H9 (cell line): Measurements from ENCODE around the gene NAA16. TPM values are rescaled to one million over a fixed set of nuclear protein-coding genes. Genes with fewer than 3 reads are reported as not detected.

Source experiments
- DNase-seq: peaks from one replicate; pipeline ENCODE4 v3.0.0-alpha.2; 2017
- H2AFZ ChIP-seq: one replicate; pipeline ENCODE4 v1.6.1; 2013; ENCODE audit warnings: mild to moderate bottlenecking, low read length, control low read depth, moderate library complexity
- H2AK5ac ChIP-seq: 2 replicates; pipeline ENCODE4 v1.6.1; 2013; ENCODE audit warnings: low read length, control low read depth, mixed read lengths; ENCODE audit not compliant: insufficient read length
- H2BK120ac ChIP-seq: one replicate; pipeline ENCODE4 v1.6.1; 2013; ENCODE audit warnings: low read depth, mild to moderate bottlenecking, low read length, control low read depth, inconsistent platforms; ENCODE audit not compliant: poor library complexity, severe bottlenecking
- H2BK12ac ChIP-seq: 2 replicates; pipeline ENCODE4 v1.6.1; 2013; ENCODE audit warnings: low read length, control low read depth, mixed read lengths, low read depth; ENCODE audit not compliant: insufficient read length
- H2BK15ac ChIP-seq: 2 replicates; pipeline ENCODE4 v1.6.1; 2013; ENCODE audit warnings: low read depth, low read length, control low read depth
- H2BK20ac ChIP-seq: one replicate; pipeline ENCODE4 v1.6.1; 2013; ENCODE audit warnings: low read depth, mild to moderate bottlenecking, low read length, control low read depth, inconsistent platforms; ENCODE audit not compliant: poor library complexity, severe bottlenecking
- H2BK5ac ChIP-seq: 2 replicates; pipeline ENCODE4 v1.6.1; 2013; ENCODE audit warnings: low read length, control low read depth, mixed read lengths; ENCODE audit not compliant: insufficient read length
- H3K14ac ChIP-seq: 2 replicates; pipeline ENCODE4 v1.6.1; 2013; ENCODE audit warnings: low read length, control low read depth; ENCODE audit not compliant: insufficient read depth
- H3K18ac ChIP-seq: 2 replicates; pipeline ENCODE4 v1.6.1; 2013; ENCODE audit warnings: low read depth, mild to moderate bottlenecking, mixed read lengths, low read length, control low read depth; ENCODE audit not compliant: insufficient read length
- H3K23ac ChIP-seq: 2 replicates; pipeline ENCODE4 v1.6.1; 2013; ENCODE audit warnings: low read length, control low read depth, mixed read lengths, low read depth; ENCODE audit not compliant: insufficient read length
- H3K23me2 ChIP-seq: 2 replicates; pipeline ENCODE4 v1.6.1; 2013; ENCODE audit warnings: low read depth, mild to moderate bottlenecking, mixed read lengths, low read length, control low read depth; ENCODE audit not compliant: insufficient read length, poor library complexity, severe bottlenecking
- H3K27ac ChIP-seq: 2 replicates; pipeline ENCODE4 v1.5.1; 2013; ENCODE audit warnings: low read length, control low read depth, mixed read lengths, low read depth; ENCODE audit not compliant: insufficient read length
- H3K27me3 ChIP-seq: 2 replicates; pipeline ENCODE4 v1.6.1; 2013; ENCODE audit warnings: low read length, control low read depth, inconsistent platforms; ENCODE audit not compliant: insufficient read depth
- H3K4ac ChIP-seq: 2 replicates; pipeline ENCODE4 v1.6.1; 2013; ENCODE audit warnings: low read depth, mild to moderate bottlenecking, control low read depth, inconsistent platforms, low read length, moderate library complexity
- H3K4me1 ChIP-seq: 2 replicates; pipeline ENCODE4 v1.6.1; 2013; ENCODE audit warnings: low read length, control low read depth, inconsistent platforms; ENCODE audit not compliant: insufficient read depth
- H3K4me2 ChIP-seq: 2 replicates; pipeline ENCODE4 v1.6.1; 2013; ENCODE audit warnings: low read length, control low read depth, mixed read lengths; ENCODE audit not compliant: insufficient read length, insufficient read depth
- H3K56ac ChIP-seq: 2 replicates; pipeline ENCODE4 v1.6.1; 2013; ENCODE audit warnings: low read depth, mild to moderate bottlenecking, mixed read lengths, low read length, control low read depth; ENCODE audit not compliant: insufficient read length
- H3K79me1 ChIP-seq: 2 replicates; pipeline ENCODE4 v1.6.1; 2013; ENCODE audit warnings: low read depth, mild to moderate bottlenecking, moderate library complexity, low read length, control low read depth, inconsistent platforms; ENCODE audit not compliant: insufficient read depth, poor library complexity, severe bottlenecking
- H3K79me2 ChIP-seq: 2 replicates; pipeline ENCODE4 v1.6.1; 2013; ENCODE audit warnings: low read length, control low read depth, inconsistent platforms; ENCODE audit not compliant: insufficient read depth
- H3K9ac ChIP-seq: 2 replicates; pipeline ENCODE4 v1.6.1; 2013; ENCODE audit warnings: low read length, control low read depth, mixed read lengths; ENCODE audit not compliant: insufficient read length; ENCODE audit errors: extremely low read depth
- H3K9me3 ChIP-seq: one replicate; pipeline ENCODE4 v1.6.1; 2013; ENCODE audit warnings: low read depth, low read length, inconsistent platforms; ENCODE audit not compliant: control insufficient read depth
- H3T11ph ChIP-seq: one replicate; pipeline ENCODE4 v1.6.1; 2013; ENCODE audit warnings: mild to moderate bottlenecking, low read length, control low read depth, inconsistent platforms
- H4K20me1 ChIP-seq: one replicate; pipeline ENCODE4 v1.6.1; 2013; ENCODE audit not compliant: control insufficient read depth, insufficient read length, insufficient read depth
- H4K5ac ChIP-seq: 2 replicates; pipeline ENCODE4 v1.6.1; 2013; ENCODE audit warnings: low read depth, mild to moderate bottlenecking, mixed read lengths, low read length, control low read depth; ENCODE audit not compliant: insufficient read length
- H4K8ac ChIP-seq: replicated peaks from 2 replicates; pipeline ENCODE4 v1.6.1; 2013; ENCODE audit warnings: low read length, control low read depth, mixed read lengths, low read depth; ENCODE audit not compliant: insufficient read length
- H4K91ac ChIP-seq: 2 replicates; pipeline ENCODE4 v1.6.1; 2013; ENCODE audit warnings: low read depth, mild to moderate bottlenecking, moderate library complexity, mixed read lengths, low read length, control low read depth; ENCODE audit not compliant: insufficient read length
- H3K27ac Mint-ChIP-seq, 3 experiments: 2 replicates in 2 of 3; 3 replicates in 1 of 3; pipeline ENCODE4 v1.8.0; 2020 to 2021; ENCODE audit warnings: mixed read lengths in 3 of 3, mild to moderate bottlenecking in 1 of 3, moderate library complexity in 1 of 3
- H3K27me3 Mint-ChIP-seq: 2 replicates; pipeline ENCODE4 v1.8.0; 2021; ENCODE audit warnings: low read depth, mild to moderate bottlenecking, moderate library complexity, mixed read lengths
- H3K36me3 Mint-ChIP-seq, 3 experiments: 2 replicates in 2 of 3; 3 replicates in 1 of 3; pipeline ENCODE4 v1.8.0; 2020 to 2021; ENCODE audit warnings: low read depth in 3 of 3, mixed read lengths in 3 of 3; ENCODE audit not compliant: insufficient read depth in 1 of 3
- H3K4me1 Mint-ChIP-seq, 2 experiments: 2 replicates each; pipeline ENCODE4 v1.8.0; 2020; ENCODE audit warnings: mixed read lengths in 2 of 2
- H3K4me3 Mint-ChIP-seq, 2 experiments: 2 replicates in 1 of 2; 3 replicates in 1 of 2; pipeline ENCODE4 v1.8.0; 2020 to 2021; ENCODE audit warnings: mild to moderate bottlenecking in 2 of 2, mixed read lengths in 2 of 2, moderate library complexity in 1 of 2
- H3K9me3 Mint-ChIP-seq, 2 experiments: 2 replicates in 1 of 2; 3 replicates in 1 of 2; pipeline ENCODE4 v1.8.0; 2020; ENCODE audit warnings: mild to moderate bottlenecking in 2 of 2, mixed read lengths in 2 of 2, moderate library complexity in 1 of 2
- WGBS: extraction: QIAGEN DNeasy Blood & Tissue Kit; methylation state at CpG from one replicate; pipeline ENCODE4 v1.1.7; 2013; ENCODE audit warnings: missing lambda C conversion rate, low lambda C conversion rate, mixed read lengths; ENCODE audit not compliant: insufficient read length; ENCODE audit errors: extremely low coverage; 5-methylcytosine and 5-hydroxymethylcytosine counted together
- total RNA-seq: library from RNA; stranded (reverse); gene quantifications from 2 replicates; pipeline ENCODE4 v1.2.1, GENCODE V29; 2021
- TF ChIP-seq, protein P1 (sequence below): fragments of 200-600 bp; sonication (generic); conservative IDR thresholded peaks from 3 replicates; pipeline ENCODE4 v1.8.0; 2021; ENCODE audit warnings: antibody characterized with exemption, mild to moderate bottlenecking

Gene NAA16
- total RNA-seq, 1 experiment from 2014 or later: 37.7 TPM

DNA sequence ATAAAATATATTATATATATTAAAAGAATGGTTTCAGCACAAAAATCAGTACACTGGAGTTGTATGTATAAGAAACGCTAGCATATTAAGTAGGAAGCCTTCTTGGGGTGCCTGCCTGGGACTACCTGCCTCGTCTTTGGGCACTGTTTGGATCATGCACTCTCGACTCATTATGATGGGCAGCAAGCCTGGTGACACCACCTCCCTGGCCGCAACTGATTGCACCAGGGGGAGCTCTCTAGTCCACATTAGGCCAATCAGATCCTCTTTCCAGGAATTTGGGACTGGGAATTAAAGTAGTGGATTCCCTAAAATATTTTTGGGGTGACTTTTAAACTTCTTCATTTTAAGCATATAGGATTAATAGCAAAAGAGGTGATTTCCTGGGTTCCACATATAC, 90.3 kb downstream of the NAA16 start:
- H3K9me3 ChIP-seq: no peaks in the 10 kb centered on the region
- no peak overlapping the region for H3K14ac ChIP-seq
- no peak overlapping the region for H2BK20ac ChIP-seq
- H3K4me3 Mint-ChIP-seq: no peak overlapping the region
- no peak overlapping the region for H4K8ac ChIP-seq
- no peak overlapping the region for H4K91ac ChIP-seq
- no peaks in the 10 kb centered on the region for H3K27me3 Mint-ChIP-seq
- H2BK12ac ChIP-seq: no peak overlapping the region
- no peak overlapping the region for H3K9ac ChIP-seq
- H3K27ac Mint-ChIP-seq: no peak overlapping the region
- no CpG with 5 or more reads among the region's 4 CpGs for WGBS
- H3K4me2 ChIP-seq: no peak overlapping the region
- H3K4me1 ChIP-seq: 0 out of 2 replicates have a peak, but pooled peaks cover 1% of the 10 kb centered on the region
- no peak overlapping the region for H2BK15ac ChIP-seq
- no peak overlapping the region for H2AFZ ChIP-seq
- H3K27me3 ChIP-seq: no peaks in the 10 kb centered on the region
- H4K20me1 ChIP-seq: no peaks in the 10 kb centered on the region
- no peak overlapping the region for H2BK120ac ChIP-seq
- no peak overlapping the region for H3K23ac ChIP-seq
- H3T11ph ChIP-seq: no peak overlapping the region
- no peaks in the 10 kb centered on the region for H3K9me3 Mint-ChIP-seq
- no peak overlapping the region for H2AK5ac ChIP-seq
- H3K79me1 ChIP-seq: no peaks in the 10 kb centered on the region
- H3K4me1 Mint-ChIP-seq: peaks cover 5 to 6% of the 10 kb centered on the region in 2 experiments
- no peak overlapping the region for H2BK5ac ChIP-seq
- H3K23me2 ChIP-seq: no peaks in the 10 kb centered on the region
- H4K5ac ChIP-seq: no peak overlapping the region
- no peaks in the 10 kb centered on the region for H3K36me3 Mint-ChIP-seq
- no peaks in the 10 kb centered on the region for H3K79me2 ChIP-seq
- no peak overlapping the region for H3K18ac ChIP-seq
- TF ChIP-seq, protein P1, sequence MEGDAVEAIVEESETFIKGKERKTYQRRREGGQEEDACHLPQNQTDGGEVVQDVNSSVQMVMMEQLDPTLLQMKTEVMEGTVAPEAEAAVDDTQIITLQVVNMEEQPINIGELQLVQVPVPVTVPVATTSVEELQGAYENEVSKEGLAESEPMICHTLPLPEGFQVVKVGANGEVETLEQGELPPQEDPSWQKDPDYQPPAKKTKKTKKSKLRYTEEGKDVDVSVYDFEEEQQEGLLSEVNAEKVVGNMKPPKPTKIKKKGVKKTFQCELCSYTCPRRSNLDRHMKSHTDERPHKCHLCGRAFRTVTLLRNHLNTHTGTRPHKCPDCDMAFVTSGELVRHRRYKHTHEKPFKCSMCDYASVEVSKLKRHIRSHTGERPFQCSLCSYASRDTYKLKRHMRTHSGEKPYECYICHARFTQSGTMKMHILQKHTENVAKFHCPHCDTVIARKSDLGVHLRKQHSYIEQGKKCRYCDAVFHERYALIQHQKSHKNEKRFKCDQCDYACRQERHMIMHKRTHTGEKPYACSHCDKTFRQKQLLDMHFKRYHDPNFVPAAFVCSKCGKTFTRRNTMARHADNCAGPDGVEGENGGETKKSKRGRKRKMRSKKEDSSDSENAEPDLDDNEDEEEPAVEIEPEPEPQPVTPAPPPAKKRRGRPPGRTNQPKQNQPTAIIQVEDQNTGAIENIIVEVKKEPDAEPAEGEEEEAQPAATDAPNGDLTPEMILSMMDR: peak; percentile 44; the same call in 2 of the 3 replicates
- H3K56ac ChIP-seq: no peak overlapping the region
- DNase-seq: peak; percentile 65
- H3K4ac ChIP-seq: no peak overlapping the region
- H3K27ac ChIP-seq: no peak overlapping the region
